SKM-1 treated with dmso at 0.1 percent for 144 hours (cell line): ENCODE measurements around the gene MEIS3.
"Not testable (repeated sequence)": the region's sequence is repeated elsewhere in the genome, so short reads cannot be mapped to it uniquely, and the experiment has no call there.

Experiments
- DNase-seq: peaks from one replicate; lab custom pipeline; 2025; ENCODE audit not compliant: unreplicated experiment; lab: John Stamatoyannopoulos, UW

The MEIS3 gene

GRCh38 chr19:47388721-47389120 is 30.6 kb downstream of the MEIS3 start:
- not testable (repeated sequence) for DNase-seq

GRCh38 chr19:47387623-47388022 is 31.7 kb downstream of the MEIS3 start:
- DNase-seq: not testable (repeated sequence)

GRCh38 chr19:47386582-47386981 is 32.7 kb downstream of the MEIS3 start:
- not testable (repeated sequence) for DNase-seq

GRCh38 chr19:47384533-47384932 is 34.8 kb downstream of the MEIS3 start:
- DNase-seq: not testable (repeated sequence)

- not testable (repeated sequence) for DNase-seq
Measured at GRCh38 chr19:47383890-47384289, 35.4 kb downstream of the MEIS3 start.

- DNase-seq: peak; percentile 18
Measured at GRCh38 chr19:47381653-47382279, 37.6 kb downstream of the MEIS3 start.

- DNase-seq: no peak
Measured at GRCh38 chr19:47381121-47381520, 38.2 kb downstream of the MEIS3 start.

- DNase-seq: no peak
Measured at GRCh38 chr19:47380559-47380958, 38.8 kb downstream of the MEIS3 start.

GRCh38 chr19:47379381-47379938 is 39.9 kb downstream of the MEIS3 start:
- DNase-seq: no peak

GRCh38 chr19:47378246-47378645 is 41.1 kb downstream of the MEIS3 start:
- DNase-seq: no peak

GRCh38 chr19:47377801-47378200 is 41.5 kb downstream of the MEIS3 start:
- DNase-seq: no peak

- no peak for DNase-seq
Measured at GRCh38 chr19:47377208-47377701, 42.1 kb downstream of the MEIS3 start.

GRCh38 chr19:47376589-47377144 is 42.7 kb downstream of the MEIS3 start:
- no peak for DNase-seq

- DNase-seq: no peak
Measured at GRCh38 chr19:47375694-47376588, 43.4 kb downstream of the MEIS3 start.

GRCh38 chr19:47374876-47375693 is 44.2 kb downstream of the MEIS3 start:
- DNase-seq: no peak

- no peak for DNase-seq
Measured at GRCh38 chr19:47373246-47374240, 45.8 kb downstream of the MEIS3 start.

GRCh38 chr19:47372603-47373002 is 46.7 kb downstream of the MEIS3 start:
- no peak for DNase-seq

- no peak for DNase-seq
Measured at GRCh38 chr19:47371261-47371660, 48.1 kb downstream of the MEIS3 start.

GRCh38 chr19:47370045-47370611 is 49.2 kb downstream of the MEIS3 start:
- DNase-seq: peak; percentile 44
